Dermis blood vessel endothelial cell (primary cell): Measurements from ENCODE around the gene MAP3K7CL. TPM values are rescaled to one million over a fixed set of nuclear protein-coding genes. Genes with fewer than 3 reads are reported as not detected.
"Not testable (repeated sequence)": the region's sequence is repeated elsewhere in the genome, so short reads cannot be mapped to it uniquely, and the experiment has no call there.

Experiments
- DNase-seq: peaks from one replicate; pipeline ENCODE4 v3.0.0; 2010
- total RNA-seq: library from RNA; depleted of rRNA; stranded (reverse); fragments of >200 nt; gene quantifications from 2 replicates; pipeline ENCODE4 v1.2.3, GENCODE V29; 2014

MAP3K7CL gene
- total RNA-seq, 1 donor from 2014 or later: 2.2 TPM

- no peak for DNase-seq
Measured at GRCh38 chr21:29133796-29134195, 3.4 kb downstream of the MAP3K7CL start.

GRCh38 chr21:29135481-29135880 lies 5.0 kb downstream of the MAP3K7CL start:
- DNase-seq: no peak

GRCh38 chr21:29136033-29136432 lies 5.6 kb downstream of the MAP3K7CL start:
- no peak for DNase-seq

- DNase-seq: peak; percentile 28
Measured at GRCh38 chr21:29144736-29145353, 14.4 kb downstream of the MAP3K7CL start.

- DNase-seq: peak; percentile 90
Measured at GRCh38 chr21:29145354-29145782, 14.9 kb downstream of the MAP3K7CL start.

GRCh38 chr21:29145852-29146453 lies 15.5 kb downstream of the MAP3K7CL start:
- DNase-seq: peak; percentile 8

GRCh38 chr21:29146726-29147125 lies 16.3 kb downstream of the MAP3K7CL start:
- DNase-seq: no peak

GRCh38 chr21:29148530-29148929 lies 18.1 kb downstream of the MAP3K7CL start:
- DNase-seq: no peak

- peak; percentile 34 for DNase-seq
Measured at GRCh38 chr21:29149808-29150425, 19.5 kb downstream of the MAP3K7CL start.

- DNase-seq: no peak
Measured at GRCh38 chr21:29151931-29152330, 21.5 kb downstream of the MAP3K7CL start.

- no peak for DNase-seq
Measured at GRCh38 chr21:29152916-29153315, 22.5 kb downstream of the MAP3K7CL start.

GRCh38 chr21:29154270-29154669 lies 23.8 kb downstream of the MAP3K7CL start:
- DNase-seq: no peak

- peak; percentile 44 for DNase-seq
Measured at GRCh38 chr21:29155118-29155932, 24.9 kb downstream of the MAP3K7CL start.

GRCh38 chr21:29155933-29156260 lies 25.5 kb downstream of the MAP3K7CL start:
- DNase-seq: no peak

- no peak for DNase-seq
Measured at GRCh38 chr21:29157080-29157479, 26.6 kb downstream of the MAP3K7CL start.

- no peak for DNase-seq
Measured at GRCh38 chr21:29159842-29160241, 29.4 kb downstream of the MAP3K7CL start.

- peak; percentile 36 for DNase-seq
Measured at GRCh38 chr21:29162825-29163224, 32.4 kb downstream of the MAP3K7CL start.

GRCh38 chr21:29163341-29164115 lies 33.1 kb downstream of the MAP3K7CL start:
- DNase-seq: no peak

- DNase-seq: peak; percentile 86
Measured at GRCh38 chr21:29164323-29164942, 34.0 kb downstream of the MAP3K7CL start.

GRCh38 chr21:29166323-29166722 lies 35.9 kb downstream of the MAP3K7CL start:
- DNase-seq: no peak

- DNase-seq: no peak
Measured at GRCh38 chr21:29166853-29167252, 36.4 kb downstream of the MAP3K7CL start.

GRCh38 chr21:29167481-29167880 lies 37.0 kb downstream of the MAP3K7CL start:
- not testable (repeated sequence) for DNase-seq
